Measurements from ENCODE around the gene RAB42. TPM values are rescaled to one million over a fixed set of nuclear protein-coding genes. Genes with fewer than 3 reads are reported as not detected.

Gene RAB42
- total and polyA plus RNA-seq, 9 of the 15 experiments (the other 6 are each of a cell fraction or from before 2014, with no cell fraction given), result 0.07 to 0.14 (median 0.12) TPM; not detected in 6

- TF ChIP-seq STAT5B (CRISPR knock-in tag; IDR thresholded peaks at IDR 0.05) (no peak), E2F3 (CRISPR knock-in tag; IDR thresholded peaks at IDR 0.05) (no peak)
Observed at GRCh38 chr1:28632560-28632959, 40.5 kb downstream of the RAB42 start (continued).

GRCh38 chr1:28640766-28641165, 48.7 kb downstream of the RAB42 start:
- 90% methylated on average over 1 of the region's 1 CpG for WGBS (ENCODE audit: insufficient coverage, low coverage, missing lambda C conversion rate)
- DNase-seq (ENCODE audit: extremely low read depth in 1 of 4, low spot score in 3 of 4), result peak in 1 of 4 experiments; percentile 64
- in situ Hi-C loops (cut with MboI) (no loop called here), intact Hi-C loops (cut with micrococcal nuclease) (loop anchor here (10.0 kb wide), 2 partner anchors 406 to 544 kb away; partner anchors contain the start of genes ATP5IF1, DNAJC8 and SRSF4)
- Histone ChIP-seq H3K4me3 (no peak overlapping the region), H3K9me3 (replicated peaks; ENCODE audit: control insufficient read depth, insufficient read depth, low read depth, low read length) (no peaks in the 10 kb centered on the region), H3K9me1 (ENCODE audit: control insufficient read depth, insufficient read depth, low read length) (no peaks in the 10 kb centered on the region), H3K27ac (ENCODE audit: extremely low read depth, low read depth, low read length) (no peak overlapping the region), H3K36me3 (ENCODE audit: control insufficient read depth, insufficient read depth, low read length) (peaks cover 23% of the 10 kb centered on the region), H3K4me1 (replicated peaks in 1 of 2; ENCODE audit: control insufficient read depth in 2 of 2, insufficient read depth in 2 of 2, low read length in 2 of 2) (peaks cover 23 to 27% of the 10 kb centered on the region in 2 experiments; a peak in 4 of 5 replicates), H3K27me3 (ENCODE audit: control insufficient read depth in 2 of 2, insufficient read depth in 2 of 2, low read length in 2 of 2) (no peaks in the 10 kb centered on the region), H3K9ac (ENCODE audit: insufficient read depth in 1 of 2, low read depth in 2 of 2, low read length in 2 of 2) (peak overlapping the region in 1 of 2 experiments; percentile 9; a peak in 1 of 4 replicates), H2AFZ (ENCODE audit: low read depth, low read length) (no peak overlapping the region), H4K20me1 (replicated peaks; ENCODE audit: control insufficient read depth, insufficient read depth, low read length) (no peaks in the 10 kb centered on the region), H3K4me2 (ENCODE audit: insufficient read depth, low read length) (no peak overlapping the region), H3K79me2 (ENCODE audit: control insufficient read depth, insufficient read depth, low read length) (peaks cover 63% of the 10 kb centered on the region)
- ATAC-seq, result peak; percentile 46
- ChIA-PET POLR2A (interaction anchor here (1.1 to 5.8 kb wide), 8 partner anchors 7 to 392 kb away, joined by 3 to 66 read pairs (median 19); partner anchors contain the start of gene RNU11), CTCF (ENCODE audit: low intra/inter-chr PET ratio) (interaction anchor here (1.3 kb wide), 1 partner anchor 237 kb away, joined by 4 read pairs; no protein-coding TSS in a partner anchor)
- no TSS peak for BruUV-seq (replicated peaks)
- 0 out of 4 replicates have a peak, but pooled peaks of 1 of the 2 experiments have one; percentile 15 for TF ChIP-seq MNT (conservative IDR thresholded peaks at IDR 0.05)
- peak in 1 of 2 experiments; percentile 38; a peak in 2 of 4 replicates for TF ChIP-seq RAD21 (CRISPR knock-in tag; conservative IDR thresholded peaks at IDR 0.05 in 1 of 2, IDR thresholded peaks at IDR 0.05 in 1 of 2)
- no peak for TF ChIP-seq FOXO4 (CRISPR knock-in tag; IDR thresholded peaks at IDR 0.05)
- TF ChIP-seq ZNF384 (IDR thresholded peaks at IDR 0.05; ENCODE audit: low read depth, low read length), result peak; percentile 19; the same call in 1 of the 2 replicates
- peak; percentile 60 to 62 (median 62) for TF ChIP-seq CTCF (IDR thresholded peaks at IDR 0.05 in 2 of 3, conservative IDR thresholded peaks at IDR 0.05 in 1 of 3; ENCODE audit: insufficient read depth in 2 of 3, low read depth in 1 of 3, low read length in 3 of 3)
- TF ChIP-seq FOXJ2 (tag; IDR thresholded peaks at IDR 0.05), result no peak
- no peak for TF ChIP-seq TRIM28 (IDR thresholded peaks at IDR 0.05)
- TF ChIP-seq SMC3 (conservative IDR thresholded peaks at IDR 0.05; ENCODE audit: insufficient read depth, low read depth, low read length), result peak; percentile 36; the same call in 1 of the 2 replicates
- no peak for TF ChIP-seq TCF7 (IDR thresholded peaks at IDR 0.05; ENCODE audit: borderline replicate concordance)
- peak; percentile 78 for FAIRE-seq
